WTC11 (cell line): ENCODE data around the gene VARS2. TPM values are rescaled to one million over a fixed set of nuclear protein-coding genes. Genes with fewer than 3 reads are reported as not detected.

Experiments
- ATAC-seq: fragments of 200-7000 bp; cut with Tn5 transposase; 2 replicates; pipeline ENCODE4 v1.10.0; 2021; ENCODE audit warnings: mild to moderate bottlenecking, moderate library complexity
- CTCF ChIA-PET: fragments of 300-600 bp; sonication (Branson Sonifier 250); formaldehyde crosslinking; loops from one replicate; lab custom pipeline; 2021; ENCODE audit warnings: antibody characterized with exemption; lab: Charles Lee
- POLR2A ChIA-PET: fragments of 350-600 bp; sonication (Branson Sonifier 250); formaldehyde crosslinking; loops from one replicate; lab custom pipeline; 2021; ENCODE audit warnings: antibody characterized with exemption; lab: Charles Lee
- DNase-seq: peaks from one replicate; pipeline ENCODE4 v3.0.0; 2021; ENCODE audit warnings: low spot score
- H3K27ac Mint-ChIP-seq: 2 replicates; pipeline ENCODE4 v1.8.0; 2021; ENCODE audit warnings: mixed read lengths
- H3K27me3 Mint-ChIP-seq: 2 replicates; pipeline ENCODE4 v1.8.0; 2021; ENCODE audit warnings: low read depth, mild to moderate bottlenecking, moderate library complexity, mixed read lengths
- H3K36me3 Mint-ChIP-seq: 2 replicates; pipeline ENCODE4 v1.8.0; 2021; ENCODE audit warnings: mixed read lengths
- H3K4me1 Mint-ChIP-seq: 2 replicates; pipeline ENCODE4 v1.8.0; 2022; ENCODE audit warnings: mixed read lengths
- H3K4me3 Mint-ChIP-seq: 2 replicates; pipeline ENCODE4 v1.8.0; 2021; ENCODE audit warnings: mild to moderate bottlenecking, moderate library complexity, mixed read lengths
- H3K9me3 Mint-ChIP-seq: 2 replicates; pipeline ENCODE4 v1.8.0; 2021; ENCODE audit warnings: mixed read lengths
- CBFB ChIP-seq: sonication (generic); formaldehyde crosslinking; IDR thresholded peaks from 2 replicates; pipeline ENCODE4 v1.8.1; 2022; ENCODE audit warnings: mild to moderate bottlenecking, low read depth, missing genetic modification reagents
- EMX1 ChIP-seq: fragments of 250-450 bp; sonication (Bioruptor Pico); IDR thresholded peaks from 2 replicates; pipeline ENCODE4 v1.8.0; 2021; ENCODE audit warnings: mild to moderate bottlenecking
- HMGA2 ChIP-seq: fragments of 250-450 bp; sonication (Bioruptor Pico); IDR thresholded peaks from 2 replicates; pipeline ENCODE4 v1.4.0; 2021; ENCODE audit warnings: mild to moderate bottlenecking, moderate library complexity
- NFE2L1 ChIP-seq: sonication (generic); formaldehyde crosslinking; IDR thresholded peaks from 2 replicates; pipeline ENCODE4 v1.8.1; 2023; ENCODE audit warnings: missing genetic modification reagents
- NR3C1 ChIP-seq: sonication (generic); formaldehyde crosslinking; conservative IDR thresholded peaks from 2 replicates; pipeline ENCODE4 v1.8.1; 2023; ENCODE audit warnings: low read depth, mild to moderate bottlenecking, missing genetic modification reagents
- SMAD4 ChIP-seq: sonication (generic); formaldehyde crosslinking; IDR thresholded peaks from 2 replicates; pipeline ENCODE4 v1.8.0; 2022; ENCODE audit warnings: mild to moderate bottlenecking, missing genetic modification reagents
- SOX15 ChIP-seq: fragments of 250-450 bp; sonication (Bioruptor Pico); IDR thresholded peaks from 2 replicates; pipeline ENCODE4 v1.9.0; 2021; ENCODE audit warnings: mild to moderate bottlenecking
- SP1 ChIP-seq: sonication (generic); formaldehyde crosslinking; conservative IDR thresholded peaks from 2 replicates; pipeline ENCODE4 v1.8.1; 2022; ENCODE audit warnings: missing genetic modification reagents
- TEAD1 ChIP-seq: sonication (generic); formaldehyde crosslinking; IDR thresholded peaks from 2 replicates; pipeline ENCODE4 v1.8.0; 2022; ENCODE audit warnings: mild to moderate bottlenecking, missing genetic modification reagents
- ZNF138 ChIP-seq: sonication (generic); formaldehyde crosslinking; conservative IDR thresholded peaks from 2 replicates; pipeline ENCODE4 v1.8.1; 2022; ENCODE audit warnings: mild to moderate bottlenecking, moderate library complexity, missing genetic modification reagents
- ZNF263 ChIP-seq: sonication (generic); formaldehyde crosslinking; IDR thresholded peaks from 2 replicates; pipeline ENCODE4 v1.8.1; 2022; ENCODE audit warnings: low read depth, mild to moderate bottlenecking, moderate library complexity, missing genetic modification reagents
- total RNA-seq: library from RNA; stranded (reverse); gene quantifications from 3 replicates; pipeline ENCODE4 v1.2.3, GENCODE V29; 2021
- TF ChIP-seq, protein P1 (sequence below): sonication (generic); formaldehyde crosslinking; IDR thresholded peaks from 2 replicates; pipeline ENCODE4 v1.8.1; 2022; ENCODE audit warnings: missing genetic modification reagents, borderline replicate concordance
- TF ChIP-seq, protein P2 (sequence below): sonication (generic); formaldehyde crosslinking; IDR thresholded peaks from 2 replicates; pipeline ENCODE4 v1.8.0; 2023; ENCODE audit warnings: mild to moderate bottlenecking, missing genetic modification reagents
- TF ChIP-seq, protein P3 (sequence below): sonication (generic); formaldehyde crosslinking; IDR thresholded peaks from 2 replicates; pipeline ENCODE4 v1.8.1; 2022; ENCODE audit warnings: mild to moderate bottlenecking, moderate library complexity, missing genetic modification reagents
- TF ChIP-seq, protein P4 (sequence below): sonication (generic); formaldehyde crosslinking; IDR thresholded peaks from 2 replicates; pipeline ENCODE4 v1.8.1; 2023; ENCODE audit warnings: mild to moderate bottlenecking, missing genetic modification reagents, moderate library complexity
- TF ChIP-seq, protein P5 (sequence below): sonication (generic); formaldehyde crosslinking; IDR thresholded peaks from 2 replicates; pipeline ENCODE4 v1.8.1; 2023; ENCODE audit warnings: mild to moderate bottlenecking, missing genetic modification reagents
- TF ChIP-seq, protein P6 (sequence below): sonication (generic); formaldehyde crosslinking; IDR thresholded peaks from 2 replicates; pipeline ENCODE4 v1.8.0; 2022; ENCODE audit warnings: missing genetic modification reagents
- TF ChIP-seq, protein P7 (sequence below): fragments of 200-600 bp; IDR thresholded peaks from 2 replicates; pipeline ENCODE4 v1.8.0; 2022; ENCODE audit warnings: antibody characterized with exemption
- TF ChIP-seq, protein P8 (sequence below): sonication (generic); formaldehyde crosslinking; IDR thresholded peaks from 2 replicates; pipeline ENCODE4 v1.8.1; 2023; ENCODE audit warnings: mild to moderate bottlenecking, moderate library complexity, missing genetic modification reagents
- TF ChIP-seq, protein P9 (sequence below): sonication (generic); formaldehyde crosslinking; IDR thresholded peaks from 2 replicates; pipeline ENCODE4 v1.8.1; 2023; ENCODE audit warnings: mild to moderate bottlenecking, missing genetic modification reagents, moderate library complexity

VARS2 gene
- total RNA-seq, 1 experiment from 2014 or later: 65.6 TPM

DNA sequence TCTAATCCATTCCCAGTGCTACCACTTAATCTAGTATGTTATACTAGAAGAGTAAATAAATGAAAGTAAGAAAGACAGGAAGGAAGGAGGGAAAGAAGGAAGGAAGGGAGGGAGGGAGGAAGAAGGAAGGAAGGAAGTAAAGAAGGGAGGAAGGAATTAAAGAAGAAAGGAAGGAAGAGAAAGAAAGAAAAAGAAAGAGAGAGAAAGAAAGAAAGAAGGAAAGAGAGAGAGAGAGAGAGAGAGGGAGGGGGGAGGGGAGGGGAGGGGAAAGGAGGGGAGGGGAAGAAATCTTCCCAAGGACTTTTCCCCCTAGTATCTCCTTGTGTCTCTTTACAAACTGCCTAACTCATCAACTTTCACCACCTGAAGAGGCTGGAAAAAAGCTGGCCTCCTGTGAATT is 48.7 kb downstream of the VARS2 start:
- H3K4me1 Mint-ChIP-seq: peaks cover 8% of the 10 kb centered on the region; the same call in 1 of the 2 replicates
- H3K36me3 Mint-ChIP-seq: no peaks in the 10 kb centered on the region
- CTCF ChIA-PET: no interaction called here
- ATAC-seq: no peak
- H3K9me3 Mint-ChIP-seq: peaks cover 25% of the 10 kb centered on the region
- DNase-seq: no peak
- peaks cover 16% of the 10 kb centered on the region for H3K27me3 Mint-ChIP-seq
- H3K27ac Mint-ChIP-seq: no peak overlapping the region
- POLR2A ChIA-PET: no interaction called here
- no peak overlapping the region for H3K4me3 Mint-ChIP-seq
- TF ChIP-seq NR3C1: no peak
- TF ChIP-seq, protein P1, sequence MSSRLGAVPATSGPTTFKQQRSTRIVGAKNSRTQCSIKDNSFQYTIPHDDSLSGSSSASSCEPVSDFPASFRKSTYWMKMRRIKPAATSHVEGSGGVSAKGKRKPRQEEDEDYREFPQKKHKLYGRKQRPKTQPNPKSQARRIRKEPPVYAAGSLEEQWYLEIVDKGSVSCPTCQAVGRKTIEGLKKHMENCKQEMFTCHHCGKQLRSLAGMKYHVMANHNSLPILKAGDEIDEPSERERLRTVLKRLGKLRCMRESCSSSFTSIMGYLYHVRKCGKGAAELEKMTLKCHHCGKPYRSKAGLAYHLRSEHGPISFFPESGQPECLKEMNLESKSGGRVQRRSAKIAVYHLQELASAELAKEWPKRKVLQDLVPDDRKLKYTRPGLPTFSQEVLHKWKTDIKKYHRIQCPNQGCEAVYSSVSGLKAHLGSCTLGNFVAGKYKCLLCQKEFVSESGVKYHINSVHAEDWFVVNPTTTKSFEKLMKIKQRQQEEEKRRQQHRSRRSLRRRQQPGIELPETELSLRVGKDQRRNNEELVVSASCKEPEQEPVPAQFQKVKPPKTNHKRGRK (CRISPR knock-in tag): no peak
- TF ChIP-seq ZNF263: no peak
- no peak for TF ChIP-seq ZNF138
- TF ChIP-seq, protein P2, sequence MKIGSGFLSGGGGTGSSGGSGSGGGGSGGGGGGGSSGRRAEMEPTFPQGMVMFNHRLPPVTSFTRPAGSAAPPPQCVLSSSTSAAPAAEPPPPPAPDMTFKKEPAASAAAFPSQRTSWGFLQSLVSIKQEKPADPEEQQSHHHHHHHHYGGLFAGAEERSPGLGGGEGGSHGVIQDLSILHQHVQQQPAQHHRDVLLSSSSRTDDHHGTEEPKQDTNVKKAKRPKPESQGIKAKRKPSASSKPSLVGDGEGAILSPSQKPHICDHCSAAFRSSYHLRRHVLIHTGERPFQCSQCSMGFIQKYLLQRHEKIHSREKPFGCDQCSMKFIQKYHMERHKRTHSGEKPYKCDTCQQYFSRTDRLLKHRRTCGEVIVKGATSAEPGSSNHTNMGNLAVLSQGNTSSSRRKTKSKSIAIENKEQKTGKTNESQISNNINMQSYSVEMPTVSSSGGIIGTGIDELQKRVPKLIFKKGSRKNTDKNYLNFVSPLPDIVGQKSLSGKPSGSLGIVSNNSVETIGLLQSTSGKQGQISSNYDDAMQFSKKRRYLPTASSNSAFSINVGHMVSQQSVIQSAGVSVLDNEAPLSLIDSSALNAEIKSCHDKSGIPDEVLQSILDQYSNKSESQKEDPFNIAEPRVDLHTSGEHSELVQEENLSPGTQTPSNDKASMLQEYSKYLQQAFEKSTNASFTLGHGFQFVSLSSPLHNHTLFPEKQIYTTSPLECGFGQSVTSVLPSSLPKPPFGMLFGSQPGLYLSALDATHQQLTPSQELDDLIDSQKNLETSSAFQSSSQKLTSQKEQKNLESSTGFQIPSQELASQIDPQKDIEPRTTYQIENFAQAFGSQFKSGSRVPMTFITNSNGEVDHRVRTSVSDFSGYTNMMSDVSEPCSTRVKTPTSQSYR: no peak
- TF ChIP-seq, protein P3, sequence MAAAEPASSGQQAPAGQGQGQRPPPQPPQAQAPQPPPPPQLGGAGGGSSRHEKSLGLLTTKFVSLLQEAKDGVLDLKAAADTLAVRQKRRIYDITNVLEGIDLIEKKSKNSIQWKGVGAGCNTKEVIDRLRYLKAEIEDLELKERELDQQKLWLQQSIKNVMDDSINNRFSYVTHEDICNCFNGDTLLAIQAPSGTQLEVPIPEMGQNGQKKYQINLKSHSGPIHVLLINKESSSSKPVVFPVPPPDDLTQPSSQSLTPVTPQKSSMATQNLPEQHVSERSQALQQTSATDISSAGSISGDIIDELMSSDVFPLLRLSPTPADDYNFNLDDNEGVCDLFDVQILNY (CRISPR knock-in tag): no peak
- TF ChIP-seq, protein P4, sequence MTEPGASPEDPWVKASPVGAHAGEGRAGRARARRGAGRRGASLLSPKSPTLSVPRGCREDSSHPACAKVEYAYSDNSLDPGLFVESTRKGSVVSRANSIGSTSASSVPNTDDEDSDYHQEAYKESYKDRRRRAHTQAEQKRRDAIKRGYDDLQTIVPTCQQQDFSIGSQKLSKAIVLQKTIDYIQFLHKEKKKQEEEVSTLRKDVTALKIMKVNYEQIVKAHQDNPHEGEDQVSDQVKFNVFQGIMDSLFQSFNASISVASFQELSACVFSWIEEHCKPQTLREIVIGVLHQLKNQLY (CRISPR knock-in tag): no peak
- no peak for TF ChIP-seq SP1

DNA sequence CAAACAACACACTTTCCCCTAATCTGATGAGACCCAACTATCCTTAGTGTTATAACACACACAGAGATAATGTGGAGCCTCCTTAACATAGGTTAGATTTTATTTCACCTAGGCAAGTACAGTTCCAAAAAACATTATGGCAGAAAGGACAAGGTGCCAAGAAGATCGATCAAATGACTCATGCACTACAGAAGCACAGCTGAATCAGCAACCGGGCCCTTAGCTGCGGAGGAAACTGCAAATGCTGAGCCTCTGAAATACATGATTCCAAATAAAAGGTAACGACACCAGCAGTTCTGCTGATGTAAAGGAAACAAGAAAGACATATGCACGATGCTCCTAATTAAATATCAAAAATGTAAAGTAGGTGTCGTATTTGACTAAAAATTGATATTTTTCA is 49.6 kb downstream of the VARS2 start:
- ATAC-seq (no peak), DNase-seq (no peak)
- Mint-ChIP-seq H3K27me3 (peaks cover 8% of the 10 kb centered on the region), H3K4me3 (no peak overlapping the region), H3K27ac (no peak overlapping the region), H3K9me3 (peaks cover 25% of the 10 kb centered on the region), H3K36me3 (no peaks in the 10 kb centered on the region), H3K4me1 (peaks cover 4% of the 10 kb centered on the region; the same call in 1 of the 2 replicates)
- CTCF ChIA-PET: no interaction called here
- POLR2A ChIA-PET: no interaction called here
- TF ChIP-seq, protein P5, sequence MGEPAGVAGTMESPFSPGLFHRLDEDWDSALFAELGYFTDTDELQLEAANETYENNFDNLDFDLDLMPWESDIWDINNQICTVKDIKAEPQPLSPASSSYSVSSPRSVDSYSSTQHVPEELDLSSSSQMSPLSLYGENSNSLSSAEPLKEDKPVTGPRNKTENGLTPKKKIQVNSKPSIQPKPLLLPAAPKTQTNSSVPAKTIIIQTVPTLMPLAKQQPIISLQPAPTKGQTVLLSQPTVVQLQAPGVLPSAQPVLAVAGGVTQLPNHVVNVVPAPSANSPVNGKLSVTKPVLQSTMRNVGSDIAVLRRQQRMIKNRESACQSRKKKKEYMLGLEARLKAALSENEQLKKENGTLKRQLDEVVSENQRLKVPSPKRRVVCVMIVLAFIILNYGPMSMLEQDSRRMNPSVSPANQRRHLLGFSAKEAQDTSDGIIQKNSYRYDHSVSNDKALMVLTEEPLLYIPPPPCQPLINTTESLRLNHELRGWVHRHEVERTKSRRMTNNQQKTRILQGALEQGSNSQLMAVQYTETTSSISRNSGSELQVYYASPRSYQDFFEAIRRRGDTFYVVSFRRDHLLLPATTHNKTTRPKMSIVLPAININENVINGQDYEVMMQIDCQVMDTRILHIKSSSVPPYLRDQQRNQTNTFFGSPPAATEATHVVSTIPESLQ (CRISPR knock-in tag): no peak
- no peak for TF ChIP-seq TEAD1 (CRISPR knock-in tag)
- no peak for TF ChIP-seq SOX15 (CRISPR knock-in tag)
- TF ChIP-seq, protein P6, sequence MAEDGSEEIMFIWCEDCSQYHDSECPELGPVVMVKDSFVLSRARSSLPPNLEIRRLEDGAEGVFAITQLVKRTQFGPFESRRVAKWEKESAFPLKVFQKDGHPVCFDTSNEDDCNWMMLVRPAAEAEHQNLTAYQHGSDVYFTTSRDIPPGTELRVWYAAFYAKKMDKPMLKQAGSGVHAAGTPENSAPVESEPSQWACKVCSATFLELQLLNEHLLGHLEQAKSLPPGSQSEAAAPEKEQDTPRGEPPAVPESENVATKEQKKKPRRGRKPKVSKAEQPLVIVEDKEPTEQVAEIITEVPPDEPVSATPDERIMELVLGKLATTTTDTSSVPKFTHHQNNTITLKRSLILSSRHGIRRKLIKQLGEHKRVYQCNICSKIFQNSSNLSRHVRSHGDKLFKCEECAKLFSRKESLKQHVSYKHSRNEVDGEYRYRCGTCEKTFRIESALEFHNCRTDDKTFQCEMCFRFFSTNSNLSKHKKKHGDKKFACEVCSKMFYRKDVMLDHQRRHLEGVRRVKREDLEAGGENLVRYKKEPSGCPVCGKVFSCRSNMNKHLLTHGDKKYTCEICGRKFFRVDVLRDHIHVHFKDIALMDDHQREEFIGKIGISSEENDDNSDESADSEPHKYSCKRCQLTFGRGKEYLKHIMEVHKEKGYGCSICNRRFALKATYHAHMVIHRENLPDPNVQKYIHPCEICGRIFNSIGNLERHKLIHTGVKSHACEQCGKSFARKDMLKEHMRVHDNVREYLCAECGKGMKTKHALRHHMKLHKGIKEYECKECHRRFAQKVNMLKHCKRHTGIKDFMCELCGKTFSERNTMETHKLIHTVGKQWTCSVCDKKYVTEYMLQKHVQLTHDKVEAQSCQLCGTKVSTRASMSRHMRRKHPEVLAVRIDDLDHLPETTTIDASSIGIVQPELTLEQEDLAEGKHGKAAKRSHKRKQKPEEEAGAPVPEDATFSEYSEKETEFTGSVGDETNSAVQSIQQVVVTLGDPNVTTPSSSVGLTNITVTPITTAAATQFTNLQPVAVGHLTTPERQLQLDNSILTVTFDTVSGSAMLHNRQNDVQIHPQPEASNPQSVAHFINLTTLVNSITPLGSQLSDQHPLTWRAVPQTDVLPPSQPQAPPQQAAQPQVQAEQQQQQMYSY: no peak
- TF ChIP-seq, protein P7, sequence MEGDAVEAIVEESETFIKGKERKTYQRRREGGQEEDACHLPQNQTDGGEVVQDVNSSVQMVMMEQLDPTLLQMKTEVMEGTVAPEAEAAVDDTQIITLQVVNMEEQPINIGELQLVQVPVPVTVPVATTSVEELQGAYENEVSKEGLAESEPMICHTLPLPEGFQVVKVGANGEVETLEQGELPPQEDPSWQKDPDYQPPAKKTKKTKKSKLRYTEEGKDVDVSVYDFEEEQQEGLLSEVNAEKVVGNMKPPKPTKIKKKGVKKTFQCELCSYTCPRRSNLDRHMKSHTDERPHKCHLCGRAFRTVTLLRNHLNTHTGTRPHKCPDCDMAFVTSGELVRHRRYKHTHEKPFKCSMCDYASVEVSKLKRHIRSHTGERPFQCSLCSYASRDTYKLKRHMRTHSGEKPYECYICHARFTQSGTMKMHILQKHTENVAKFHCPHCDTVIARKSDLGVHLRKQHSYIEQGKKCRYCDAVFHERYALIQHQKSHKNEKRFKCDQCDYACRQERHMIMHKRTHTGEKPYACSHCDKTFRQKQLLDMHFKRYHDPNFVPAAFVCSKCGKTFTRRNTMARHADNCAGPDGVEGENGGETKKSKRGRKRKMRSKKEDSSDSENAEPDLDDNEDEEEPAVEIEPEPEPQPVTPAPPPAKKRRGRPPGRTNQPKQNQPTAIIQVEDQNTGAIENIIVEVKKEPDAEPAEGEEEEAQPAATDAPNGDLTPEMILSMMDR: no peak
- no peak for TF ChIP-seq ZNF138
- TF ChIP-seq SP1: no peak
- TF ChIP-seq HMGA2 (CRISPR knock-in tag): no peak
- TF ChIP-seq CBFB (CRISPR knock-in tag): no peak
- TF ChIP-seq, protein P8, sequence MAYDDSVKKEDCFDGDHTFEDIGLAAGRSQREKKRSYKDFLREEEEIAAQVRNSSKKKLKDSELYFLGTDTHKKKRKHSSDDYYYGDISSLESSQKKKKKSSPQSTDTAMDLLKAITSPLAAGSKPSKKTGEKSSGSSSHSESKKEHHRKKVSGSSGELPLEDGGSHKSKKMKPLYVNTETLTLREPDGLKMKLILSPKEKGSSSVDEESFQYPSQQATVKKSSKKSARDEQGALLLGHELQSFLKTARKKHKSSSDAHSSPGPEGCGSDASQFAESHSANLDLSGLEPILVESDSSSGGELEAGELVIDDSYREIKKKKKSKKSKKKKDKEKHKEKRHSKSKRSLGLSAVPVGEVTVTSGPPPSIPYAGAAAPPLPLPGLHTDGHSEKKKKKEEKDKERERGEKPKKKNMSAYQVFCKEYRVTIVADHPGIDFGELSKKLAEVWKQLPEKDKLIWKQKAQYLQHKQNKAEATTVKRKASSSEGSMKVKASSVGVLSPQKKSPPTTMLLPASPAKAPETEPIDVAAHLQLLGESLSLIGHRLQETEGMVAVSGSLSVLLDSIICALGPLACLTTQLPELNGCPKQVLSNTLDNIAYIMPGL (CRISPR knock-in tag): no peak
- TF ChIP-seq, protein P9, sequence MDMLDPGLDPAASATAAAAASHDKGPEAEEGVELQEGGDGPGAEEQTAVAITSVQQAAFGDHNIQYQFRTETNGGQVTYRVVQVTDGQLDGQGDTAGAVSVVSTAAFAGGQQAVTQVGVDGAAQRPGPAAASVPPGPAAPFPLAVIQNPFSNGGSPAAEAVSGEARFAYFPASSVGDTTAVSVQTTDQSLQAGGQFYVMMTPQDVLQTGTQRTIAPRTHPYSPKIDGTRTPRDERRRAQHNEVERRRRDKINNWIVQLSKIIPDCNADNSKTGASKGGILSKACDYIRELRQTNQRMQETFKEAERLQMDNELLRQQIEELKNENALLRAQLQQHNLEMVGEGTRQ (CRISPR knock-in tag): no peak
- TF ChIP-seq EMX1 (CRISPR knock-in tag): no peak
- no peak for TF ChIP-seq SMAD4 (CRISPR knock-in tag)
- TF ChIP-seq NFE2L1 (CRISPR knock-in tag): no peak
